Muscle layer of duodenum (tissue), 2 donors: ENCODE measurements around the gene DRAM1.
"Not testable (repeated sequence)": the region's sequence is repeated elsewhere in the genome, so short reads cannot be mapped to it uniquely, and the experiment has no call there.

Source experiments
- H3K27ac ChIP-seq: one replicate; pipeline ENCODE4 v1.7.0; 2013; ENCODE audit warnings: mild to moderate bottlenecking, low read length
- H3K27me3 ChIP-seq: one replicate; pipeline ENCODE4 v1.7.0; 2013; ENCODE audit warnings: low read depth, mild to moderate bottlenecking, control low read depth, low read length
- H3K36me3 ChIP-seq, 2 donors: one replicate each; pipeline ENCODE4 v1.7.0; 2013; ENCODE audit warnings: low read length in 2 of 2, control low read depth in 1 of 2, mild to moderate bottlenecking in 1 of 2; ENCODE audit not compliant: insufficient read depth in 2 of 2, control insufficient read depth in 1 of 2
- H3K4me1 ChIP-seq, 2 donors: one replicate each; pipeline ENCODE4 v1.7.0; 2013; ENCODE audit warnings: low read length in 2 of 2, mild to moderate bottlenecking in 2 of 2, control low read depth in 1 of 2, moderate library complexity in 1 of 2; ENCODE audit not compliant: insufficient read depth in 2 of 2, control insufficient read depth in 1 of 2
- H3K4me3 ChIP-seq, 2 donors: one replicate each; pipeline ENCODE4 v1.7.0; 2013; ENCODE audit warnings: low read length in 2 of 2, low read depth in 1 of 2, mild to moderate bottlenecking in 1 of 2
- H3K9me3 ChIP-seq, 2 donors: one replicate each; pipeline ENCODE4 v1.7.0; 2013; ENCODE audit warnings: low read length in 2 of 2, control low read depth in 1 of 2, mild to moderate bottlenecking in 1 of 2; ENCODE audit not compliant: control insufficient read depth in 1 of 2
- donor health status: healthy.

The DRAM1 gene

DNA sequence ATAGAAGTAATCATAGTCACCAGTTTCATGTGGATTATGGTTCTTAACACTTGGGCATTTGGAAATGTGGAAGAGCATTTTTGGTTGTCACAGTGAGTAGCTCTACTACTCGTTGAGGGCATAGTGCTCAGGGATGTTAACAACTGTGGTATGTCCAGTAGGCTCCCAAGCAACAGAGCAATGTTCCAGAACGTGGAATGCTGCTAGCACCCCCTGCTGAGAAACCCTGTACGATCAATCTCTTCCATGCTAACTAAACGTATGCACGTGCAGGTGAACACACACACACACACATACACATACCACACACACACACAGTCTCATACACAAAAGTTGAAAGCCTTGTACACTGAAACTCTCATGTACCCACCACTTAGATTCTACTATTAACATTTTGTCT, 30.1 kb upstream of the DRAM1 start:
- Histone ChIP-seq H3K27me3 (no peaks in the 10 kb centered on the region), H3K4me3 (no peak overlapping the region)

DNA sequence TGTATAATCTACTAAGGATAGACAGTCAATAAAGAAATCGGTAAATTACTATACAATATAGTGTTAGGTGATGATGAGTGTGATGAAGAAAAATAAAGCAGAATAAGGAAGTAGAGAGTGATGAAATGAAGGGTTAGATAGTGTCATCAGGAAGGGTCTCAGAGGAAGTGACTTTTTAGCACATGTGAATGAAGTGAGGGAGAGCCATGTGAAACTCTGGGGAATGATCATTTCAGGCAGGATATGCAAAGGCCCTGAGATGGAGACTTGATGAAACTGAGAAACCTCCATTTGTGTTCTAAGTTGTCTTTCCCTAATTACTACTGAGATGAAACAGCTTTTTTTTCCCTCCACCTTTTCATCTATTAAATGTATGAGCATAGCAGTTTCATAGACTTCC, 27.2 kb upstream of the DRAM1 start:
- H3K36me3 ChIP-seq = no peaks in the 10 kb centered on the region
- no peak overlapping the region for H3K27ac ChIP-seq
- H3K4me3 ChIP-seq = no peak overlapping the region
- H3K27me3 ChIP-seq = no peaks in the 10 kb centered on the region
- no peaks in the 10 kb centered on the region for H3K9me3 ChIP-seq
- peaks cover 0 to 2% of the 10 kb centered on the region in 2 donors for H3K4me1 ChIP-seq

More for the DNA sequence above, 30.1 kb upstream of the DRAM1 start:
- Histone ChIP-seq H3K27ac (no peak overlapping the region), H3K9me3 (no peaks in the 10 kb centered on the region), H3K36me3 (no peaks in the 10 kb centered on the region), H3K4me1 (no peaks in the 10 kb centered on the region)

DNA sequence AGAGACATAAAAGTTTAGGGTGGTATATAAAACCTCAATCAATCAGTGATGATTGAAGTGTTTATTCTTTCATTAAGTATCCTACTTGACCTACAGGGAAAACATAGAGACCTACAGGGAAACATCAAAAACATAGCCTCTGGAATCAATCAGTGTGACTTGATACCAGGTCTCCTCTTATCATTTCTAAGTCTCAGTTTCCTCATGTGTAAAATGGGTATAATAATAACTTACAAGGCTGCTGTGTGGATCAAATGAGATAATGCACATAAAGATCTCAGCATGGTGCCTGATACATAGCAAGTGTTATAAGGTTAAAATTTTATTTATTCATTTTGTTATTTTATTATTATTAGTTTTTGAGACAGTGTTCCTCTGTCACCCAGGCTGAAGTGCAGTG, 24.4 kb upstream of the DRAM1 start:
- H3K4me1 ChIP-seq = peaks cover 0 to 7% of the 10 kb centered on the region in 2 donors
- no peak overlapping the region for H3K4me3 ChIP-seq
- H3K36me3 ChIP-seq = no peaks in the 10 kb centered on the region
- no peaks in the 10 kb centered on the region for H3K9me3 ChIP-seq
- no peak overlapping the region for H3K27ac ChIP-seq
- H3K27me3 ChIP-seq = no peaks in the 10 kb centered on the region

DNA sequence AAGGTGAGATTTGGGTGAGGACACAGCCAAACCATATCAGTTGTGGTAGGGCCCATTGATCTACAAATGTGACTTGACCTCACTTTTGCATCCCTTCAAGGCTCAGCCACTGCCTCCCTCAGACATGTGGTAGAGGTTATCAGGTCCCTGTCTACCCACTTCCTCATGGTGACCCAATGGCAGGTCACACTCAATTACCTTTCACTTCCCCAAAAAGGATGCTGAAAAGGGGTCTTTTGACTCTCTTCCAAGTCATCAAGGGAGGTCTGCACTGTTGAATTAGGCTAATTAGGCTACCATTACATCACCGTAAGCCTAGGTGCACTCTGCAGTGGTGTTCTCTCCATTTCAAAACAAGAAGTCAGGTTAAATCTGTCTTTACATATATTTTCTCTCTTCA, 22.6 kb upstream of the DRAM1 start:
- Histone ChIP-seq H3K9me3 (no peaks in the 10 kb centered on the region), H3K4me3 (no peak overlapping the region), H3K27me3 (no peaks in the 10 kb centered on the region), H3K36me3 (no peaks in the 10 kb centered on the region), H3K4me1 (peaks cover 2 to 7% of the 10 kb centered on the region in 2 donors), H3K27ac (no peak overlapping the region)

DNA sequence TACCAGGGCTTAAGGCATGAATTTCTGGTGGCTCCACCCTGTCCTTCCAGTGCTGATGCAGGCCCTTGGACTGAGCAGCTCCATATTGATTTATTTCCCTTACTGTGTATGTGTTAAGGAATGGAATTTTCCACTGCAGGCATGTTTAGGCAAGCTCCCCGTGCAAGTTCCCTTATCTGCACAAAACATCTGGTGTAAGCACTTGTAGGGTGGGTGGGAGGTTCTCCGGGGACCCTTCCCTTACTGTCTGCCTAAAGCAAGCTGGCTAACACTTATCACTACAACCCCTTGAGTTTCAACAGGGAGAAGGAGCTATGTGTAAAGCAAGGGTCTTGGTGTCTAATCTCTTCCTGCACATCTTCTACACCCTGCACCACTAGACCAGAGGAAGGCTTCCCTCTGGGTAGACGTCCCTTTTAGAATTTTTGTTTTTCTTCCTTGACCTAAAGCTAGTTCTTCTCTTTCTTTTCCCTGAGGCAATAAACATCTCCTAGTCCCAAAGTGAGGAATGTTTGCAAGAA, 22.0 kb upstream of the DRAM1 start:
- H3K4me1 ChIP-seq = peaks cover 5 to 7% of the 10 kb centered on the region in 2 donors
- H3K36me3 ChIP-seq = no peaks in the 10 kb centered on the region

DNA sequence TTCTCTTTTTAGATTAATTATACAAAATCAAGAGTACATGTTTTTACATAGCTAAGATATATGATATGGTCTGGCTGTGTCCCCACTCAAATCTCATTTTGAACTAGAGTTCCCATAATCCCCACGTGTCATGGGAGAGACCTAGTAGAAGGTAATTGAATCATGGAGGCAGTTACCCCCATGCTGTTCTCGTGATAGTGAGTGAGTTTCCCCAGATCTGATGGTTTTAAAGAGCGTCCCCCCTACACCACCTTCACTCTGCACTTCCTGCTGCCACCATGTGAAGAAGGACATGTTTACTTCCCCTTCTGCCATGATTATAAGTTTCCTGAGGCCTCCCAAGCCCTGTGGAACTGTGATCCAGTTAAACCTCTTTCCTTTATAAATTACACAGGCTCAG, 21.4 kb upstream of the DRAM1 start:
- no peak overlapping the region for H3K4me3 ChIP-seq
- H3K27ac ChIP-seq = no peak overlapping the region
- H3K4me1 ChIP-seq = peaks cover 5 to 7% of the 10 kb centered on the region in 2 donors
- H3K9me3 ChIP-seq = no peaks in the 10 kb centered on the region
- H3K27me3 ChIP-seq = no peaks in the 10 kb centered on the region
- no peaks in the 10 kb centered on the region for H3K36me3 ChIP-seq

More for the DNA sequence above, 22.0 kb upstream of the DRAM1 start:
- Histone ChIP-seq H3K27me3 (no peaks in the 10 kb centered on the region), H3K27ac (no peak overlapping the region), H3K4me3 (no peak overlapping the region), H3K9me3 (no peaks in the 10 kb centered on the region)

DNA sequence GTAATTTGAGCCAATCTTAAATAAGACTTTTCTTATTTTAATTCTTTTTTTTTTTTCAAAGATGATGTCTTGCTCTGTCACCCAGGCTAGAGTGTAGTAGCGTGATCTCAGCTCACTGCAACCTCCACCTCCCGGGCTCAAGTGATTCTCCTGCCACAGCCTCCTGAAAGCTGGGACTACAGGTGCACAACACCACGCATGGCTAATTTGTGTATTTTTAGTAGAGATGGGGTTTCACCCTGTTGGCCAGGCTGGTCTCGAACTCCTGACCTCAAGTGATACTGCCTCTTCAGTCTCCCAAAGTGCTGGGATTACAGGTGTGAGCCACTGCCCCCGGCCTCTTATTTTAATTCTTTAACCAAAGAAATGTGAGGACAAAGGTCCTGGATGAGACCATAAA, 20.8 kb upstream of the DRAM1 start:
- H3K9me3 ChIP-seq, H3K4me3 ChIP-seq, H3K27me3 ChIP-seq, H3K36me3 ChIP-seq, H3K27ac ChIP-seq, H3K4me1 ChIP-seq: not testable (repeated sequence)

DNA sequence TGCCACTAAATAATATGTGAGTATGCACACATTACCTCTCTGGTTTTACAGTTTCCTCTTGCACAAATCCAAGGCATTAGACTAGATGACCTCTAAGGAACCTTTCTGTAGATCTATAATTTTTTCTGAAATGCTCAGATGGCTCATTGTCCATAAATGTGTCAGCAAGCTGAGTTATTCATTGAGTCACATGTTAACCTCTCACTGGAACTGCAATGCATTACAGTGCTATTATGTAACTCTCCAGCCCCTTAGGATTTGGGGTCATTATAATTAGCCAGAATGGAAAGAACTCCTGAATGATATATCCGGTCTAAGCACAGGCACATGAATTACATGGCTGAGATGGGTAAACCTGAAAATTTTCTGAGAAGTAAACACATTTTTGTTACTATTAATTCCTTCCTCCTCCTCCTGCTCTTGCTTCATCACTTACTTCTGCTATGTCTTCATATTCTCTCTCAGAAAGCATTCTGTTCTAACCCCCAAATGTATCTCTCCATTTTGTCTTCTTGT, 20.3 kb upstream of the DRAM1 start:
- no peaks in the 10 kb centered on the region for H3K36me3 ChIP-seq
- no peak overlapping the region for H3K4me3 ChIP-seq
- H3K27ac ChIP-seq = no peak overlapping the region
- no peaks in the 10 kb centered on the region for H3K9me3 ChIP-seq
- H3K27me3 ChIP-seq = no peaks in the 10 kb centered on the region
- H3K4me1 ChIP-seq = peaks cover 5 to 7% of the 10 kb centered on the region in 2 donors

DNA sequence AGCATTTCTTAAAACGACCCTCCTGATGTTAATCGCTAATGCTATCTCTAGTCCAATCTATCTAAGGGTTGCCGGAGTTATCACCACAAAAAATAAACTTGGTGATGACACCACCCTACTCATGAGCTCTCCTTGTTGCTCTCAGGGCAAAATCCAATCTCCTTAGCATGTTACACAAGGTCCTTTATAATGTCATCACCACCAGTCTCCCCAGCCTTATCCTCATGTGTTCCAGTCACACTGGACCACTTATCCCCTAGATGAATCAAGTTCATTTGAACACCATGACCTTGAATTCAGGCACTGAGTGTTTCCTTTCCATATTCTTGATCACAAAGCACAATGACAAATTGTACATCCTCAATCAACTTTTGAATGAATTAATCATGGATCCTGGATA, 19.0 kb upstream of the DRAM1 start:
- Histone ChIP-seq H3K27ac (no peak overlapping the region), H3K4me1 (peaks cover 5 to 7% of the 10 kb centered on the region in 2 donors), H3K9me3 (no peaks in the 10 kb centered on the region), H3K36me3 (no peaks in the 10 kb centered on the region), H3K4me3 (no peak overlapping the region), H3K27me3 (no peaks in the 10 kb centered on the region)

DNA sequence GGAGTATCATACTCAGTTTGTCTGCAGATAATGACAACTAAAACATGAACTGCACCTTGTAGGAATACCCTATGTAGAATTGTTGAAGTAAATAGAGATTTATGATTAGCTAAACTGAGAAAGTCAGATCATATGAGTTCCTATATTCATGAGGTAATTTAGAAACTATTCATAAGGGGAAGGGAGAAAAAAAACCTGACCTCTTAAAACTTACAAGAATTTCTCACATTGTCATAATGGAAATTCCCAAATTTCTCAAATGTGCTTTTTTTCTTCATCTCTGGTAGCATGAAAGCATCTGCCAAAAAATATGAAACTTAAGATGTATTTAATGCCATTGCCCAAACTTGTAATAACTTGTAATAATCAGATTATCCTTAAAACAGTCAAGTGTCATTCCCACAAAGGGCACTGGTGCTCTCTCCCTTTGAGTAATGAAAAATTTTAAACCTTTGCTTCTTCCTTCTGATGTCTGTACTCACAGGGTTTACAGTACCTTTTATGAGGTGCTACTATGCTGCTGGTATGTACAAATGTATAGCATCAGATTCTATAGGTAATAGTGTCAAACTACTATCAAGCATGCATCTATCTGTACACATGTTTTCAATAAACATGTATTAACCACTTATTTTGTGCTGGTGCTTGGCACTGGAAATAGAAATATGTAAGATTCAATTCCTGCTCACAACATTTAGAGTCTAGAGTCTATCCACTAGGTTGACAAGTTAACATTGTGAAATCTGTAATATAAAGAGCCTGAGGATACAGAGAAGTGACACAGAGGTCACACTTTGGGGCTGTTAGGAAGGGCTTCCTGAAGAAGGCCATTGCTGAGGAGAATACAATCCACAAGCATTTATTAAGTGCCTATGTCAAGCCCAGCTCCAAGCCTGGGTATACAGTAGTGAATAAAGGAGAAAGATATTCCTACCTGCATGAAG, 17.4 kb upstream of the DRAM1 start:
- H3K36me3 ChIP-seq = no peaks in the 10 kb centered on the region
- H3K9me3 ChIP-seq = no peaks in the 10 kb centered on the region
- H3K4me1 ChIP-seq = peaks cover 5 to 7% of the 10 kb centered on the region in 2 donors
- H3K27ac ChIP-seq = no peak overlapping the region
- no peak overlapping the region for H3K4me3 ChIP-seq
- no peaks in the 10 kb centered on the region for H3K27me3 ChIP-seq

DNA sequence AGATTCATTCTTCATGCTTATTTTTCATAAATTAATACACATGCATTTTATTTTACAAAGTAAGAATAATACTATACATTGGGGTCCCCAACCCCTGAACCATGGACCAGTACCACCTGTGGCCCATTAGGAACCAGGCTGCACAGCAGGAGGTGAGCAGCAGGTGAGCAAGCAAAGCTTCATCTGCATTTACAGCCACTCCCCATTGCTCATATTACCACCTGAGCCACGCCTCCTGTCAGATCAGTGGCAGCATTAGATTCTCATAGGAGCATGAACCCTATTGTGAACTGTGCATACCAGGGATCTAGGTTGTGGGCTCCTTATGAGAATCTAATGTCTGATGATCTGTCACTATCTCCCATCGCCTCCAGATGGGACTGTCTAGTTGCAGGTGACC, 15.7 kb upstream of the DRAM1 start:
- not testable (repeated sequence) for H3K27ac ChIP-seq, H3K9me3 ChIP-seq, H3K4me1 ChIP-seq, H3K4me3 ChIP-seq, H3K27me3 ChIP-seq, H3K36me3 ChIP-seq
